Left forelimb (tissue), 1 donor: Measurements from ENCODE around the gene AGK.

Experiments
- DNase-seq: peaks from one replicate; pipeline ENCODE4 v3.0.0-alpha.2; 2018; ENCODE audit warnings: low spot score

The AGK gene

DNA sequence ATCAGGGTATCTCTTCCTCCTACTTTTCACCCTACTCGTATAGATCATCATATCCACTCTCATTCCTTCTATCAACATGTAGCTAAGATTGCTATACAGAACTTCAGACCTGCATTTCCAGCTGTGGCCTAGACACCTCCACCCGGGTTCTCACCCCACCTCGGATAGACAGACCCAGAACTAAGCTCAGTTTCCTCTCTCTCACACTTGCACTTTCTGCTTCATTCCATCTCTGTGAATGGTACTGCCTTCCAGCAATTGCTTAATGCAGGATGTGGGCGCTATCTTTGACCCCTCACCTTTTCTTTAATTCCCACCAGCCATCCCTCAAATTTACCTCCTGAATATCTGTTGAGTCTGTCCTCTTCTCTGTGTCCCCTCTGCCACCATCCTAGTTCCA, 35.7 kb downstream of the AGK start:
- no peak for DNase-seq

DNA sequence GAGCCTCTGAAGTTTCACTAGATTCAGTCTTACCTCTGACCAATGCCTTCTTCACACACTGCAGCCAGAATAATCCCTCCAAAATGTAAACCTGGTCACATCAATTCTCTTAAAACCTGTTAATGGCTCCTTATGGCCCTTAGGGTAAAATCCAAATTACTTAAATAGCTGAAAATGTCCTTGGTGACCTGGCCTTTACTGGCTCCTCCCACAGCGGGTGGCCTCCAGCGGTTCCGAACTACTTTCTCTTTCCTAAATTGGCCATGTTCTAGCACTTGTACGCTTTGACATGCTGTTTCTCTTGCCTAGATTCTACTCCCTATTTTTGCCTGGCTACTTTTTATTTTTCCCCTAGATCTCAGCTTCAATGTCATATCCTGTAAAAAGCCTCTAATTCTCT, 36.1 kb downstream of the AGK start:
- DNase-seq = no peak

- no peak for DNase-seq
These were observed 37.7 kb downstream of the AGK start for GRCh38 chr7:141588912-141589311.

- no peak for DNase-seq
These were observed 38.9 kb downstream of the AGK start for GRCh38 chr7:141590071-141590470.

- no peak for DNase-seq
These were observed 39.5 kb downstream of the AGK start for GRCh38 chr7:141590666-141591065.

GRCh38 chr7:141593134-141593533, 41.9 kb downstream of the AGK start:
- DNase-seq = no peak

- no peak for DNase-seq
These were observed 46.8 kb downstream of the AGK start for GRCh38 chr7:141597966-141598365.

GRCh38 chr7:141598408-141598807, 47.2 kb downstream of the AGK start:
- DNase-seq = no peak

GRCh38 chr7:141600168-141601006, 49.2 kb downstream of the AGK start:
- no peak for DNase-seq

DNA sequence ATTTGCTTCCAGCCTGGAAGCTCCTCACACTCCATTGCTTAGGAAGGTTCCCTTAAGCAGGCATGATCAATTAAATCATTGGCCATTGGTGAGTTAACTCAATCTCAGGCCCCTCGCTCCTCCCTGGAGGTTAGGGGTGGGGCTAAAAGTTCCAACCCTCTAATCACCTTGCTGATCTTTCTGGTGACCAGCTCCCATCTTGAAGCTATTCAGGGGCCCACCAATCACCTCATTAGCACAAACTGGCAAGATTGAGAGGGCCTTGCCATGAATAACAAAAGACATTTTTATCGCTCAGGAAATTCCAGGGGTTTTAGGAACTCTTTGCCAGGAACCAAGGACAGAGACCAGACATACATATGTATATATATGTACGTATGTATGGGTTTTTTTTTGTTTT, 58.4 kb downstream of the AGK start:
- no peak for DNase-seq

GRCh38 chr7:141610671-141611070, 59.5 kb downstream of the AGK start:
- DNase-seq = no peak

DNA sequence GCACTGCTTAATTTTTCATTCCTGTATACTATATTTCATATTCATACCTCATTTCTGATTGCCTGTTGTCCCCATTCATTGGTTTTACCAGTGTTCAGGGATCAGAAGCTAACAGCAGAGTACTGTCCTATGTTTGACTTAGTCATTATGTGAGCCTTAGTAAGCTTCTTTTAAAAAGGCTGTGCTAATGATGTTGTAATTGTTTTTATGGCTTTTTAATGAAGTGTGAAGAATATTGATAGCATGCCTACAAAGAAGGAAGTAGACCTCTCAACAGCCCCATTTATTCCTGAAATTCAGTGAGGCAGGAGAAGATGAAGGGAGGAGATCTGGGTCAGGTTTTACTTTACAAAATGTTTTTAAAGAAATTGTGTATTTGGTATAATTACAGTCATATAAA, 61.7 kb downstream of the AGK start:
- no peak for DNase-seq

- DNase-seq = no peak
These were observed 66.1 kb downstream of the AGK start for GRCh38 chr7:141617280-141617679.

- no peak for DNase-seq
These were observed 68.5 kb downstream of the AGK start for GRCh38 chr7:141619745-141620144.

DNA sequence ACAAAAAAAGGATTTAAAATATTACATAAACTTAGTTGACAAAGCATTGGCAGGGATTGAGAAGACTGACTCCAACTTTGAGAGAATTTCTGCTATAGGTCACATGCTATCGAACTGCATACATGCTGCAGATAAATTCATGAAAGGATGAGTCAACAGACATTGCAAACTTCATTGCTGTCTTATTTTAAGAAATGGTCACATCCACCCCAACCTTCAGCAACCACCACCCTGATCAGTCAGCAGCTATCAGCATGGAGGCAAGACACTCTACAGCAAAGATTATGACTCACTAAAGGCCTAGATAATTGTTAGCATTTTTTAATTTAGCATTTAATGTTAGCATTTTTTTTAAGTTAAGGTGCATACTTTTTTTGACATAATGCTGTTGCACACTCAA, 73.6 kb downstream of the AGK start:
- DNase-seq = no peak

- DNase-seq = no peak
These were observed 79.4 kb downstream of the AGK start for GRCh38 chr7:141630621-141631020.

DNA sequence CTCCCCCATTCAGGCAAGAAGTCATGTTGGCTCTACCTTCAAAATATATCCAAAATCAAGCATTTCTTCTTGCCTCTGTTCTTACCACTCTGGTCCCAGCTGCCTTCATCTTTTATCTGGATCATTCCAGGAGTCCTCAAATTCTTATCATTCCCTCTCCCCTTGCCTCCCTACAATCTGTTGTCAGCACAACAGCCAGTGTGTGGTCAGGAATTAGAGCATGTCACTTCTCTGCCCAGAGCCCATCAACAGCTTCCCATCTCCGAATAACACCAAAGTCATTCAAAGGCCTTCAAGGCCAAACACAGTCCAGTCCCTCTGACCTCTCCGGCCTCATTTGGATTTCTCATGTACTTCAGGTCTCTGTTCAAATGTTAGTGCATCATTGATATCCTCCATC, 80.3 kb downstream of the AGK start:
- no peak for DNase-seq

GRCh38 chr7:141634065-141634464, 82.9 kb downstream of the AGK start:
- no peak for DNase-seq

- DNase-seq = no peak
These were observed 84.8 kb downstream of the AGK start for GRCh38 chr7:141636053-141636452.

DNA sequence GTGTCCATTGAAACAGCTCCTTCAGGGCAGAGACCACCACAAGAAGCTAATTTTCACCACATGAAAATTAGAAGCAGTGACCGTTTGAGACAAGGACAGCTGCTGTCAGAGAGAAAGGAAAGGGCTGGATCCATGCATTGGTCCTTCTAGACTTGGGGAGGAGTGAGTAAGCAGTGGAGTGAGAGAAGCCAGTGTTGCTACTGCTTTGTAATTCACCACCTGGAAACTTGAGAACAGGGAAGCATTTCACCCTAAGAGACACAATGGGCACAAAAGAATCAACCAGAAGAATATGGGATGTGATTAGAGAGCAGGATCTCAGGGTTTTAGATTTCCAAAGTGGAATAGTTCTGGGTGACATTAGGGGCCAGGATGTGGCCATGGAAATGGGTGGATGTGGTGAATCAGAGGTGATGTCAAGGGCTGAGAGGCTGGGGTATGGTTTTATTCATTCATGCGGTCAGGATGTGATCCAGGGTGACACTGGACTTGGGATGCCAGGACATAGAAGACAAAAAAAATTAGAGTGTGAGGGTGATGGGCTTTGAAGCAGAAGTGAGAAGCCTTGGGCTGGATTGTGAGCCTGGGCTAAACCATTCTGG, 89.1 kb downstream of the AGK start:
- DNase-seq = no peak

GRCh38 chr7:141641876-141642275, 90.7 kb downstream of the AGK start:
- DNase-seq = no peak

DNA sequence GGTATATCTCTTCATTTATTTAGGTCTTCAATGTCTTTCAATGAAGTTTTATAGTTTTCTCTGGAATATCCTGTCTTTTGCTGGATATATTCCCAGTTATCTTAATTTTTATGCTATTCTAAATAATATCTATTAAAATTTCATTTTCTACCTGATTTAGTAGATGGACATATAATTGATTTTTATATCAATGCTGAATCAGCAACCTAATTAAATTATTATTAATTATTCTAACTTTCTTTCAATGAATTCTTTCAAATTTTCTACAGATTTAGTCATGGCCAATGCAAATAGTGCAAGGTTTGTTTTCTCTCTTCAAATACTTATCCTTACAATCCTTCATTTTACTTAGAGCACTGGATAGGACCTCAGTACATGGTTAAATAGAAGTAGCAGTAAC, 94.0 kb downstream of the AGK start:
- DNase-seq = no peak

DNA sequence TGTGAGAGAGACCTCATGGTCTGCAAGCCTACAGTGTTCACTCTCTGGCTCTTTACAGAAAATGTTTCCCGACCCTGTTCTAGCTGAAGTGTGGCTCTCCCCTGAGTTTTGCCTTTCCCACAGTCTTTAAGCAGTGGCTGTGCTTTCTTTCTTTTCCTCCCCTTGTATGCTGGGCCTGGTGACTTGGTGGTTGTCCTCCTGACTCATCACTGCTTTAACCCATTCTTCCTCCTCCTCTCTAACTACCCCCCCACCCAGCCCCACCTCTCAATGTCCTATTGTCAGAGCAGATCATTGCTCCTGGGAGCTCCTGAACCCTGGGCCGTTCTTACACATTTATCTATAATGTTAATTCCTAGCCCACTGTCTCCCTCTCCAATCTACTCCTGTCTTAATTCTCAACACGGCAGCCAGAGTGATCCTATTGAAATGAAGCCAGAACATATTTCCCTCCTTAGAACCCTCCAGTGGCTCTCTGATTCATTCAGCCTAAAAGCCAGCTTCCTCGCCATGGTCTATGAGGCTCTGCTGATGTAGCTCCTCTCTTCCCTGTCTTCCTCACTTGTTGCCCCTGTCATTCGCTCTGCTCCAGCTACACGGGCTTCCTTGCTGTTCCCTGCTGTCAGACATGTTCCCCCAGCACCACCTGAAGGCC, 95.7 kb downstream of the AGK start:
- DNase-seq = no peak
